ENCODE data around the gene PDGFA. TPM values are rescaled to one million over a fixed set of nuclear protein-coding genes. Genes with fewer than 3 reads are reported as not detected.

PDGFA gene
- total and polyA plus RNA-seq, 2 donors, result 25.1 to 28.9 TPM

DNA sequence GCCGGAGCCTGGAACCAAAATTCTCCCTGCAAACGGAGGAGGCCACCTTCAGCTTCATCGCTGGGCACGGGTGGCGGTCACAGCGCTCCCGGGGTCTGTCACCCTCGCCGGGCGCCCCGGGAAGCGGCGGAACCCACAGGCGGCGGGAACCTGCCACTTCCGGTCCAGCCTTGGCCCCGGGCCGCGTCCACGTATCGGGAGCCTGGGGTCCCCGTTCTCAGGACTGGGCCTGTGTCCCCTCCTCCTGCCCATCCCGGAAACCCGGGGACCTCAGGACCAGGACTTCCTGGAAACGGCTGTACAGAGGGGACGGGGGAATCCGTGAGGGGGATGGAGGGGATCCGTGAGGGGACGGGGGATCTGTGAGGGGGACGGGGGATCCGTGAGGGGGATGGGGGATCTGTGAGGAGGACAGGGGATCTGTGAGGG lies 25.4 kb downstream of the PDGFA start:
- Histone ChIP-seq H3K4me3 (ENCODE audit: low read depth, low read length) (no peak overlapping the region), H3K4me1 (ENCODE audit: insufficient read depth) (no peaks in the 10 kb centered on the region), H3K36me3 (ENCODE audit: insufficient read depth) (no peaks in the 10 kb centered on the region), H3K27ac (ENCODE audit: low read depth) (no peak overlapping the region)
- no peak for DNase-seq (ENCODE audit: extremely low spot score)
- WGBS, result 87% methylated on average over 31 of the region's 31 CpGs

DNA sequence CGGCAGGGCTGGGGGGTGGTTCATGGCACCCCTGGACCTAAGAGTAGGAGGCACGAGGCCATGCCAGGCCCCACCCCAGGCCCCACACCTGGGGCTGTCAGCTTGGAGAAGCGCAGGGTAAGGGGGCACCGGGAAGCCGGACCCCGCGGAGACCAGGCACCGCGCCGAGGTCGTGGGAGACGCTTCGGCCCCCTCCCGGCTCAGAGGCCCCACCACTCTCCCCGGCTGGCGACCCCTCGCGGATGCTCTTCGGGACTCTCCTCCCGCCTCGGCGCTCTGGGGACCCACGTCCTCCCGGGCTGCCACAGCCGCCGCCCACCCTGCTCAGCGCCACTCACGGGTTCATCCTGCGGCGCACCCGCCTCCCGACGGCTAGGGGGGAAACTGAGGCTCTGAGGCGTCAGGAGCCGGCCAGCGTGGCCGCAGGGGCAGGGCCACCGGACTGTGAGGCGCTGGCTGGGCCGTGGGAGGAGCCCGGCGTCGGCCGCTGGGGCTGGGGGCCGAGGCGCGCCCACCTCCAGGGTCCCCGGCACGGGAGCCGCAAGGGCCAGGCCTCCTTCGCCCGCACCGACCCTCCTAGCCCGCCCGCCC lies 25.9 kb downstream of the PDGFA start:
- WGBS, result 96% methylated on average over 55 of the region's 55 CpGs

DNA sequence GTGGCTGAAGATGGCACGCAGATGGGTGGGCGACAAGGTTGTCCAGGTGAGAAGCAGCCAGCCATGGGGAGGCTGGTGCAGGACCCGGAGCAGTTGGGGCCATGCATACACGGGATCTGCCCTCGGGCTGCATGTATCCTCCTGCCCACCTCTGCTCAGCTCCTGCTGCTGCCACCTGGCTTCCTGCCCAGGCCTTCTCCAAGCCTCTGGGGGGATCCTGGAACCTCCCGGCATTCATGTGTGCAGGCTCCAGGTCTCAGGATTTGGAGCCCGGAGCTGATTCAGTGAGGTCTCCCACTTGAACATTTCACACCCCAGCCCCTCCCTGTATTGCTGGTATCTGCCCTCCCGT lies 27.0 kb downstream of the PDGFA start:
- DNase-seq (ENCODE audit: extremely low spot score), result no peak
- no peaks in the 10 kb centered on the region for H3K36me3 ChIP-seq (ENCODE audit: insufficient read depth)
- no peak overlapping the region for H3K4me3 ChIP-seq (ENCODE audit: low read depth, low read length)
- WGBS, result 77% methylated on average over 8 of the region's 8 CpGs
- H3K4me1 ChIP-seq (ENCODE audit: insufficient read depth), result no peaks in the 10 kb centered on the region
- no peak overlapping the region for H3K27ac ChIP-seq (ENCODE audit: low read depth)

More for the DNA sequence above, 25.9 kb downstream of the PDGFA start:
- no peaks in the 10 kb centered on the region for H3K4me1 ChIP-seq (ENCODE audit: insufficient read depth)
- H3K36me3 ChIP-seq (ENCODE audit: insufficient read depth), result no peaks in the 10 kb centered on the region
- H3K4me3 ChIP-seq (ENCODE audit: low read depth, low read length), result no peak overlapping the region
- no peak overlapping the region for H3K27ac ChIP-seq (ENCODE audit: low read depth)
- DNase-seq (ENCODE audit: extremely low spot score), result no peak

DNA sequence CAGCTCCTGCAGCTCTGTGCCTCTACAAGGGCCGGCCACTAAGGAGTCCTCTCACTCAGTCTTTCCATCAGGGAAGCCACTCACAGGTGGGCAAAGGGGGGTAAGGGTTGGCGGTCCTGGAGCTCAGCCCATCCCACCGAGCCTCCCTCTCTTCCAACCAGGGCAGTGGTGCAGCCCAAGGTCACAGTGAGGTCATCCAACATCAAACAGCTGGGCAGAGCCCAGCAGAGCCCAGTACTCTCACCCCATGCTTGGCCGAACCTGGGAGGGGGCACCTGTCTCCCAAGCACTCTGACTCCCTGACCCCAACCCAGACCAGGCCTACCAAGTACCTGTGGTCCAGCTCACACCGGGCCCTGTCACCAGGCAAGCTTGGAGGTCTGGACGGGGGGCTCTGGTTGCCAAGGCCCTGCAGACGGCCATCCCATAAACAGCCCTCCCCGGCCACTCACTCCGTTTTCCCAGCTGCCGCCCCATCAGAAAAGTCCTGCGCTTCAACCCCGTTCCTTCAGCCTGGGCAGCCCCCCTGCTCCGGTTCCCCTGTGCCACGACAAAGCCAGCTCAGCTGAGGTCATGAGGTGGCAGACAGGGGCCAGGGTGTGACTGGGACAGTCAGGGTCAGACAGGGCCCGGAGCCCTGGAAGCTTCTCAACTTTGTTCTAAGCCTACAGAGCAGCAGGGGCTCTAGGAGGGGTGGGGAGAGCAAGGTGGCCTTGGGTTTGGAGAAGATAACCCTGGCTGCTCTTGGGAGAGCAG lies 27.5 kb downstream of the PDGFA start:
- DNase-seq (ENCODE audit: extremely low spot score), result no peak
- 76% methylated on average over 15 of the region's 15 CpGs for WGBS

DNA sequence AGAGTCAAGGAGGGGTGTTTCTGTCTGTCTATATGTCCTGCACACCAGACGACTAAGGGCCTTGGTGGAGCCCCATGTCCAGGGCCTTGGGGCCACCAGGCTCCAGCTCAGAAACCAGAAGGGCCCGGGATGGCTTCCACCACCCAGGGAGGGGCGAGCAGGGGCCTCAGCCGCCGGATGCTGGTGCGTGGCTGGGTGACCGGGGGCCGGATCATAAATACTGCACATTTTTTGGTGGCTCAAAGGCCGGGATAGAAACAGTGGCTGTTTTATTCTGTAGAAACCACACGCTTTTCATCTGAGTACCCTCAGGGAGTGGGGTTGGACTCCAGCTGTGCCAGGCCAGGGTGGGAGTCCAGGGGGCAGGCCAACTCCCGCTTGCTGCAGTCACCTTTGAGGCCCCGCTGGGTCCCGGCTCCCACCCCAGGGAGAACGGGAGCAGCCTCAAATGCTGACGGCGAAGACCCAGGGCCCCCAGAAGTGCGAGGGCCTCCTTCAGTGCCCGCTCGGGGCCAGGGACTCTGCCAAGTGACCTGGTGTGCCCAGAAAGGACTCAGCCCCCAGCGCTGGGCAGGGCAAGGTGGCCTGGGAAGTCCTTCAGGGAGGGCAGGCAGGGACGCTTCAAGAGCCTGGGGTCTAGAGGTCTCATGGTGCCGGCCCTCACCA lies 28.2 kb downstream of the PDGFA start:
- no peak overlapping the region for H3K4me3 ChIP-seq (ENCODE audit: low read depth, low read length)
- H3K27ac ChIP-seq (ENCODE audit: low read depth), result no peak overlapping the region
- no peak for DNase-seq (ENCODE audit: extremely low spot score)
- 85% methylated on average over 22 of the region's 22 CpGs for WGBS
- no peaks in the 10 kb centered on the region for H3K36me3 ChIP-seq (ENCODE audit: insufficient read depth)
- H3K4me1 ChIP-seq (ENCODE audit: insufficient read depth), result no peaks in the 10 kb centered on the region

More for the DNA sequence above, 27.5 kb downstream of the PDGFA start:
- Histone ChIP-seq H3K4me1 (ENCODE audit: insufficient read depth) (no peaks in the 10 kb centered on the region), H3K4me3 (ENCODE audit: low read depth, low read length) (no peak overlapping the region), H3K27ac (ENCODE audit: low read depth) (no peak overlapping the region), H3K36me3 (ENCODE audit: insufficient read depth) (no peaks in the 10 kb centered on the region)

DNA sequence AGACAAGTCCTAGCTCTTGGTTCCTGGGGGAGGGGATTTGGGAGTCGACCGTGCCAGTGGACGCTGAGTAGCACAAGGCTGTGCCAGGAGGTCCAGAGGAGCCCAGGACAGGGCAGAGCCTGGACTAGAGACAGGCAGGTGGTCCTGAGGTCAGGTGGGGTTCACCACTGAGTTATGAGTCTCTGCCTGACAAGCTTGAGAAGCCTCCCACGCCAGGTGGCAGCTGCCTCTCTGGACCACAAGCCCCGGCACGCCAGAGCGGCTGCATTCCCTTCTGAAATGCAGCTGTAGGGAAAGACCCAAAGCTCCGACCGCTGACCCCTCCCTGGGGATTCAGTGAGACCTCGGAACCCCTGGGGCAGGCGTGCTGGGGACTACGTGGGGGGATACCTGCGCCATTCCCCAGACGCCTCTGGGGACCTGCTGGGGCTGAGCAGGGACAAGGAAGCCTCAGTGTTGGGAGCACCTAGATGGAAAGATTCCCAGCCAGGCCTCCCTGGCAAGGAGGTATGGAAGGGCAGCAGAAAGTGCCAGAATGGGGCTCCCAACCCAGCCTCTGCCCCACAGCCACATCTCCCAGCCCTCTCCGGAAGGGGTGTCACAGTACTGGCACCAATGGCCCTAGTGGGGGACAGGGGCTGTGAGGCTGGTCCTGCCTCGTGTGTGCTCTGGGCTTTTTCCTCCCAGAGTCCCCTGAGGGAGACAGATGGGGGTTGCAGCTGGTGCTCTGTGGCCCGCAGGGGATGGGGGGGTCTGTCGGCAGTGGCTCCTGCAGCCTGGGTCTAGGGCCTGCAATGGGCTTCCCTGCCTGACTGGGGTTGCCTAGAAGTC lies 29.0 kb downstream of the PDGFA start:
- WGBS, result 78% methylated on average over 18 of the region's 18 CpGs
- Histone ChIP-seq H3K27ac (ENCODE audit: low read depth) (no peak overlapping the region), H3K4me1 (ENCODE audit: insufficient read depth) (no peaks in the 10 kb centered on the region), H3K4me3 (ENCODE audit: low read depth, low read length) (no peak overlapping the region), H3K36me3 (ENCODE audit: insufficient read depth) (no peaks in the 10 kb centered on the region)
- no peak for DNase-seq (ENCODE audit: extremely low spot score)

GRCh38 chr7:489876-490275 lies 29.8 kb downstream of the PDGFA start:
- no peak for DNase-seq (ENCODE audit: extremely low spot score)
- Histone ChIP-seq H3K36me3 (ENCODE audit: insufficient read depth) (no peaks in the 10 kb centered on the region), H3K4me1 (ENCODE audit: insufficient read depth) (no peaks in the 10 kb centered on the region), H3K4me3 (ENCODE audit: low read depth, low read length) (no peak overlapping the region), H3K27ac (ENCODE audit: low read depth) (no peak overlapping the region)
- WGBS, result 59% methylated on average over 4 of the region's 4 CpGs

DNA sequence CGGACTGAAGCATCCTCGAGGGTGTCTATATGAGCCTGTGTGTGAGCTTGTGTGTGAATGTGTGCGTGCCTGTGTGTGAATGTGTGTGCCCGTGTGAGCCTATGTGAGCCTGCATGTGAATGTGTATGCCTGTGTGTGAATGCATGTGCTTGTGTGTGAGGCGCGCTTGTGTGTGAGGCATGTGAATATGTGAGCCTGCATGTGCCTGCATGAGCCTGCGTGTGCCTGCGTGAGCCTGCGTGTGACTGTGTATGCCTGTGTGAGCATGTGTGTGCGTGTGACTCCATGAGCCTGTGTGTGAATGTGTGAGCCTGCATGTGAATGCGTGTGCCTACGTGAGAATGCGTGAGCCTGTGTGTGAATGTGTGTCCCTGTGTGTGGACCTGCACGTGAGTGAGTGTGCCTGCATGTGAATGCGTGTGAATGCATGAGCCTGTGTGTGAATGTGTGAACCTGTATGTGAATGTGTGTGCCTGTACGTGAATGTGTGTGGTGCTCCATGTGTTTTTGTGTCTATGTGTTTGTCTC lies 33.4 kb downstream of the PDGFA start:
- Histone ChIP-seq H3K36me3 (ENCODE audit: insufficient read depth) (no peaks in the 10 kb centered on the region), H3K4me1 (ENCODE audit: insufficient read depth) (no peaks in the 10 kb centered on the region), H3K4me3 (ENCODE audit: low read depth, low read length) (no peak overlapping the region), H3K27ac (ENCODE audit: low read depth) (no peak overlapping the region)
- no peak for DNase-seq (ENCODE audit: extremely low spot score)
- WGBS, result 89% methylated on average over 16 of the region's 16 CpGs

- WGBS, result 72% methylated on average over 25 of the region's 25 CpGs
- Histone ChIP-seq H3K4me1 (ENCODE audit: insufficient read depth) (no peaks in the 10 kb centered on the region), H3K36me3 (ENCODE audit: insufficient read depth) (no peaks in the 10 kb centered on the region), H3K4me3 (ENCODE audit: low read depth, low read length) (no peak overlapping the region), H3K27ac (ENCODE audit: low read depth) (no peak overlapping the region)
- DNase-seq (ENCODE audit: extremely low spot score), result no peak
These were observed 34.2 kb downstream of the PDGFA start for GRCh38 chr7:485188-486081.

GRCh38 chr7:484356-485101 lies 35.1 kb downstream of the PDGFA start:
- no peaks in the 10 kb centered on the region for H3K4me1 ChIP-seq (ENCODE audit: insufficient read depth)
- DNase-seq (ENCODE audit: extremely low spot score), result no peak
- 51% methylated on average over 21 of the region's 21 CpGs for WGBS
- H3K4me3 ChIP-seq (ENCODE audit: low read depth, low read length), result no peak overlapping the region
- no peaks in the 10 kb centered on the region for H3K36me3 ChIP-seq (ENCODE audit: insufficient read depth)
- no peak overlapping the region for H3K27ac ChIP-seq (ENCODE audit: low read depth)

DNA sequence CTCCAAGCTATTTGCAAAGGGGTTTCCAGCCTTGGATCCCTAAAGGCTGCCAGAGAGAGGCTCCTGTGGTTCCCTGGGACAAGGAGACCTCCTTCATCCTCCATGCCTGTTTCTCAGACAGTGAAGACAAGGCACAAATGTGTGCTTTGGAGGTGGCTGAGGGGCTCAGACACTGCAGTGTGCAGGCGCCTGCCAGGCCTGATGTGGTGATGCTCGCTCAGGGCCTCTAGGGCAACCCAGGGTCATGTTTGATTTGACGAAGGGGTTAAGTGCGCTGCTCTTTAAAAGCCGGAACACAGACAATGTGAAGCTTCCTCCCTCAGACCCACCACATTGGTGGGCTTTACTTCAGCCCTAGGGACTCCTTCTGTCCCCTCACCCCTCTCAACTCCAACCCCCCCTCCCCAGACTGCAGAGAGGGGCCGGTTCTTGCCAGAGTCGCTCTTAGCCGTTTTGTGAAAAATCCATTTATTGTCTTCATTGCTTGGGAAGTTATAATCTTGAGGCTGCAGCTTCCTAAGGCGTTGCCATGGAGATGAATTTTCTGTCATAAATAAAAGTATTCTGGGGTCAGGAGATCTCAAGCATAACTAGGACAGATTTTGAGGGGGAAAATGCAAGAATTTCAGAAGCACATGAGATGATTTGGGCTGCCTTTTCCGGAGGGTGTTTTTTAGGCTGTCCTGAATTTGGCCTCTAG lies 35.8 kb downstream of the PDGFA start:
- Histone ChIP-seq H3K4me1 (ENCODE audit: insufficient read depth) (no peaks in the 10 kb centered on the region), H3K36me3 (ENCODE audit: insufficient read depth) (no peaks in the 10 kb centered on the region), H3K4me3 (ENCODE audit: low read depth, low read length) (no peak overlapping the region), H3K27ac (ENCODE audit: low read depth) (no peak overlapping the region)
- no peak for DNase-seq (ENCODE audit: extremely low spot score)
- WGBS, result 69% methylated on average over 10 of the region's 10 CpGs

Data from urinary bladder (tissue), 4 donors.